ENCODE data around the gene FNDC3B.
"Not testable (repeated sequence)": the region's sequence is repeated elsewhere in the genome, so short reads cannot be mapped to it uniquely, and the experiment has no call there.

FNDC3B gene

DNA sequence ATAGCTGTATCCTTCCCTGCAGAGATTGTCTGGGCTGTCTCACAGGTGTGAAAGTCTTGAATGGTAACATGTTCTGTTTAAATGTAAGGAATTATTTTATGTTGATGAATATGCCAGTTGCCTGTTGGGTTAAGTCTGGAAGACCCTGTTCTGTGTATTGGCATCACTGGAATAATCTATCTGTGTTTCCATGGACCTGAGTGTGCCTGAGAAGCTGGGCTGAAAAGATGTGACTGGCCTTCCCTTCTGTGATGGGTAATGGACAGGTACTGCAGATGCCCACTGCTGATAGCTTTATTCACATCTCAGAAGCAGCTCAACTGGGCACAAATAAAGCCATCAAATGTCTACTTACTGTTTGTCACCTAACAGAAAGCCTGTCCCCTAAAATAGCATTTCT lies 196.3 kb downstream of the FNDC3B start:
- Histone ChIP-seq H3K4me3 (ENCODE audit: low read depth in 1 of 2, low read length in 1 of 2) (no peak overlapping the region), H3K27me3 (no peaks in the 10 kb centered on the region), H3K4me1 (ENCODE audit: control insufficient read depth in 1 of 2, insufficient read depth in 1 of 2, low read depth in 1 of 2, low read length in 1 of 2) (peaks cover 7 to 9% of the 10 kb centered on the region in 2 experiments), H3K27ac (peak overlapping the region; percentile 42), H3K9me3 (no peaks in the 10 kb centered on the region), H3K36me3 (no peaks in the 10 kb centered on the region)
- TF ChIP-seq, protein P1, sequence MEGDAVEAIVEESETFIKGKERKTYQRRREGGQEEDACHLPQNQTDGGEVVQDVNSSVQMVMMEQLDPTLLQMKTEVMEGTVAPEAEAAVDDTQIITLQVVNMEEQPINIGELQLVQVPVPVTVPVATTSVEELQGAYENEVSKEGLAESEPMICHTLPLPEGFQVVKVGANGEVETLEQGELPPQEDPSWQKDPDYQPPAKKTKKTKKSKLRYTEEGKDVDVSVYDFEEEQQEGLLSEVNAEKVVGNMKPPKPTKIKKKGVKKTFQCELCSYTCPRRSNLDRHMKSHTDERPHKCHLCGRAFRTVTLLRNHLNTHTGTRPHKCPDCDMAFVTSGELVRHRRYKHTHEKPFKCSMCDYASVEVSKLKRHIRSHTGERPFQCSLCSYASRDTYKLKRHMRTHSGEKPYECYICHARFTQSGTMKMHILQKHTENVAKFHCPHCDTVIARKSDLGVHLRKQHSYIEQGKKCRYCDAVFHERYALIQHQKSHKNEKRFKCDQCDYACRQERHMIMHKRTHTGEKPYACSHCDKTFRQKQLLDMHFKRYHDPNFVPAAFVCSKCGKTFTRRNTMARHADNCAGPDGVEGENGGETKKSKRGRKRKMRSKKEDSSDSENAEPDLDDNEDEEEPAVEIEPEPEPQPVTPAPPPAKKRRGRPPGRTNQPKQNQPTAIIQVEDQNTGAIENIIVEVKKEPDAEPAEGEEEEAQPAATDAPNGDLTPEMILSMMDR (IDR thresholded peaks at IDR 0.05) = no peak

DNA sequence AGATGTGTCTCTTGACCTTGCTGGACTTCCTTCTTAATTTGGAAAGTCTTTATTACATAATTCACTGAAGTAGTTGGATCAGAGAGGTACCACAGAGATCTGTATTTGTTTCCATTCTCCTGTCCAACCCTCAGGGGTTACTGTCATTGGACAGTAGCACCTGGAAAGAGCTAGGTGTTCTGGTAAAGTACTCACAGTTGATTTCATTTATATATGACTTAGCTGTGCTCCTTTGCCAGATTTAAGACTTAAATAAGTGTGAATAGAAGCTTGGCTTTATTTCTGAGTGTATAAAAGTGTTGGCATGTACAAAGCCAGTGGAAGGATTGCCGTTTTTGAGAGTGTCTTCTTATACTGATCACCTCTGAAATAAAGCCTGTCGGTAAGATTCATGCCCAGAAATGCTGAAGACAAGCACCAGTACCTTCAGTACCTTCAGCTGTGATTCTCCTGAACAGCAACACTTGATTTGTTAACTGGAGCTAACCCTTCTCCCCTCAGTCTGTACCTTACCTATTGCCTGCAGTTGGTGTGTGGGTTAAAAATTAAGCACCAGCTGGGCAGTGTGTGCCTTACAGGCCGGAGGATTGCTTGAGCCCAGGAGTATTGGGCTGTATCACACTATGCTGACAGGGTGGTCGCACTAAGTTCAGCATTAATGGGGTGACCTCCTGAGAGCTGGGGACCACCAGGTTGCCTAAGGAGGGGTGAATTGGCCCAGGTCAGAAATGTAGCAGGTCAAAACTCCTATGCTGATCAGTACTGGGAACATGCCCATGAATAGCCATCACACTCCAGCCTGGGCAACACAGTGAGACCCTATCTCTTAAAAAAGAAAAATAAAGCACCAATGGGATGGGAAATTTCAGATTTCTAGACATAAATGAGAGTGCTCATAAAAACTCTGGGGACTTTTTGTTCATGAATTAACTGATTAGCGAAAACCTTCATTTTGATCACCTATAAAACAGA lies 197.7 kb downstream of the FNDC3B start:
- no peak overlapping the region for H3K4me3 ChIP-seq (ENCODE audit: low read depth in 1 of 2, low read length in 1 of 2)
- peak overlapping the region; percentile 24 for H3K27ac ChIP-seq
- no peaks in the 10 kb centered on the region for H3K9me3 ChIP-seq
- peaks cover 7 to 9% of the 10 kb centered on the region in 2 experiments for H3K4me1 ChIP-seq (ENCODE audit: control insufficient read depth in 1 of 2, insufficient read depth in 1 of 2, low read depth in 1 of 2, low read length in 1 of 2)
- TF ChIP-seq, protein P1 (IDR thresholded peaks at IDR 0.05) = no peak
- H3K36me3 ChIP-seq = no peaks in the 10 kb centered on the region
- H3K27me3 ChIP-seq = no peaks in the 10 kb centered on the region

DNA sequence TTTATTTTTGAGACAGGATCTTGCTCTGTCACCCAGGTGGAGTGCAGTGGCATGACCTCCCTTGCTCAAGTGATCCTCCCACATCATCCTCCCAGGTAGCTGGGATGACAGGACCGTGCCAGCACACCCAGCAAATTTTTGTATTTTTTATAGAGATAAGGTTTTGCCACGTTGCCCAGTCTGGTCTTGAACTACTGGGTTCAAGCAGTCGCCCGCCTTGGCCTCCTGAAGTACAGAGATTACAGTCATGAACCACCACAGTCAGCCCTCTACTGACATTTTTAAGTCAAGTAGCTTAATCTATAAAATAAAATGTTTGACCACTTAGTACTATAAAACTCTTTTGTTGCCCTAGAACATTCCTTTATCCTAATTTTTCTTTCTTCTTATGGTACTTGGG lies 198.8 kb downstream of the FNDC3B start:
- no peaks in the 10 kb centered on the region for H3K9me3 ChIP-seq
- no peaks in the 10 kb centered on the region for H3K36me3 ChIP-seq
- H3K4me1 ChIP-seq (ENCODE audit: control insufficient read depth in 1 of 2, insufficient read depth in 1 of 2, low read depth in 1 of 2, low read length in 1 of 2) = peaks cover 7 to 9% of the 10 kb centered on the region in 2 experiments
- no peak overlapping the region for H3K4me3 ChIP-seq (ENCODE audit: low read depth in 1 of 2, low read length in 1 of 2)
- TF ChIP-seq, protein P1 (IDR thresholded peaks at IDR 0.05) = no peak
- no peaks in the 10 kb centered on the region for H3K27me3 ChIP-seq
- no peak overlapping the region for H3K27ac ChIP-seq

DNA sequence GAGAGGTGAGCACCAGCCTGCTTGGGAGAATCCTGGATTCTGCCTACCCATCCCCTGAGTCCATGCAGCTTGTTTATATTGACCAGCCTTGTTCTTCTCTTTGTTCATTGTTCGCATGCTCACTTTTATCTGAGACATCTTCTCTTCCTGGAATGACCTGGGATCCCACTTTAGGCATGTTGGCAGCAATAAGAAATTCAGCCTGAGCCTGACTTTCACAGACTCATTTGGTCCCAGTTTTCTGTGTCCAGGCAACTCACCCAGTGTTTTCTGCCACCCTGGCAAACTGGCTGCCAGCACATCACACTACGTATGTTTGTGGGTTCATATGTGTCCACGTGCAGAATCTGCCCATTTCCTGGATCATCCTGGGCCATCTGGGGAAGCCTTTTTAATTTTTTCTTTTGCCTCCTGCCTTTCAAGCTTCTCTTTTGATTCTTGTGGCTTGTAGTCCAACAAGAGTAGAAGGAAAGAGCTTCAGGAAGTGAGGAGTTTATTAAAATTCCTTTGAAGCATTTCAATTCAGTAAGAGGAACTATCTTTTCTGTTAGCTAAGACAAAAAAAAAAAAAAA lies 199.9 kb downstream of the FNDC3B start:
- H3K4me3 ChIP-seq (ENCODE audit: low read depth in 1 of 2, low read length in 1 of 2) = no peak overlapping the region
- H3K36me3 ChIP-seq = no peaks in the 10 kb centered on the region
- no peak overlapping the region for H3K27ac ChIP-seq
- H3K27me3 ChIP-seq = no peaks in the 10 kb centered on the region
- TF ChIP-seq, protein P1 (IDR thresholded peaks at IDR 0.05) = no peak
- peaks cover 0 to 5% of the 10 kb centered on the region in 2 experiments for H3K4me1 ChIP-seq (ENCODE audit: control insufficient read depth in 1 of 2, insufficient read depth in 1 of 2, low read depth in 1 of 2, low read length in 1 of 2)
- no peaks in the 10 kb centered on the region for H3K9me3 ChIP-seq

DNA sequence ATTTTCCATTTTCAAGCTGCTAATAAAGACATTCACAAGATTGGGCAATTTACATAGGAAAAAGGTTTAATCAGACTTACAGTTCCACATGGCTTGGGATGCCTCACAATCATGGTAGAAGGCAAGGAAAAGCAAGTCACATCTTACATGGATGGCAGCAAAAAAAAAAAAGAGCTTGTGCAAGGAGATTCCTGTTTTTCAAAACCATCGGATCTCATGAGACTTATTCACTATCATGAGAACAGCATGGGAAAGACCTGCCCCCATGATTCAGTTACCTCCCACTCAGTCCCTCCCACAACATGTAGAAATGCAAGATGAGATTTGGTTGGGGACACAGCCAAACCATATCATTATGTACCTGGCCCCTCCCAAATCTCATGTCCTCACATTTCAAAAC lies 202.0 kb downstream of the FNDC3B start:
- peaks cover 0 to 4% of the 10 kb centered on the region in 2 experiments for H3K4me1 ChIP-seq (ENCODE audit: control insufficient read depth in 1 of 2, insufficient read depth in 1 of 2, low read depth in 1 of 2, low read length in 1 of 2)
- H3K36me3 ChIP-seq = no peaks in the 10 kb centered on the region
- TF ChIP-seq, protein P1 (IDR thresholded peaks at IDR 0.05) = no peak
- H3K9me3 ChIP-seq = no peaks in the 10 kb centered on the region
- no peak overlapping the region for H3K4me3 ChIP-seq (ENCODE audit: low read depth in 1 of 2, low read length in 1 of 2)
- no peaks in the 10 kb centered on the region for H3K27me3 ChIP-seq
- H3K27ac ChIP-seq = no peak overlapping the region

DNA sequence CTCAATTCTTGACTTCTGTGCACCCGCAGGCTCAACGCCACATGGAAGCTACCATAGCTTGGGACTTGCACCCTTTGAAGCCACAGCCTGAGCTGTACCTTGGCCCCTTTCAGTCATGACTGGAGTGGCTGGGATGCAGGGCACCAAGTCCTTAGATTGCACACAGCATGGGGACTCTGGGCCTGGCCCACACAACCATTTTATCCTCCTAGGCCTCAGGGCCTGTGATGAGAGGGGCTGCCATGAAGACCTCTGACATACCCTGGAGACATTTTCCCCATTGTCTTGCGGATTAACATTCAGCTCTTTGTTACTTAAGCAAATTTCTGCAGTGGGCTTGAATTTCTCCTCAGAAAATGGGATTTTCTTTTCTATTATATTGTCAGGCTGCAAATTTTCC lies 203.1 kb downstream of the FNDC3B start:
- H3K36me3 ChIP-seq; H3K9me3 ChIP-seq; H3K4me1 ChIP-seq (ENCODE audit: control insufficient read depth in 1 of 2, insufficient read depth in 1 of 2, low read depth in 1 of 2, low read length in 1 of 2); H3K4me3 ChIP-seq (ENCODE audit: low read depth in 1 of 2, low read length in 1 of 2); H3K27me3 ChIP-seq; H3K27ac ChIP-seq: not testable (repeated sequence)

DNA sequence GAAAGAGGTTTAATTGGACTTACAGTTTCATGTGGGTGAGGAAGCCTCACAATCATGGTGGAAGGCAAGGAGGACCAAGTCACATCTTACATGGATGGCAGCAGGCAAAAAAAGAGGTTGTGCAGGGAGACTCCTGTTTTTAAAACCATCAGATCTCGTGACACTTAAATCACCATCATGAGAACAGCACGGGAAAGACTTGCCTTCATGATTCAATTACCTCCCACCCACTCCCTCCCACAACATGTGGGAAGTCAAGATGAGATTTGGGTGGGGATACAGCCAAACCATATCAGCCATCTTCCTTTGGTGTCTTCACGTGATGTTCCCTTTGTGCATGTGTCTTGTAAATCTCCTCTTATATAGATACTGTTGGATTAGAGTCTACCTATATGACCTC lies 204.0 kb downstream of the FNDC3B start:
- peak overlapping the region; percentile 35 for H3K27ac ChIP-seq

More for the DNA sequence above, 204.0 kb downstream of the FNDC3B start:
- H3K27me3 ChIP-seq; H3K4me1 ChIP-seq (ENCODE audit: control insufficient read depth in 1 of 2, insufficient read depth in 1 of 2, low read depth in 1 of 2, low read length in 1 of 2); H3K4me3 ChIP-seq (ENCODE audit: low read depth in 1 of 2, low read length in 1 of 2); H3K9me3 ChIP-seq; H3K36me3 ChIP-seq: not testable (repeated sequence)
